GM11168 (cell line): Measurements from ENCODE around the gene FUT2.

ENCODE experiments used
- in situ Hi-C: fragments of 300-500 bp; cut with MboI; formaldehyde crosslinking; loops from one replicate; pipeline ENCODE4 v1.12.0; 2022; ENCODE audit warnings: low sequenced_read_pairs; ENCODE audit not compliant: unreplicated experiment

Gene FUT2

DNA sequence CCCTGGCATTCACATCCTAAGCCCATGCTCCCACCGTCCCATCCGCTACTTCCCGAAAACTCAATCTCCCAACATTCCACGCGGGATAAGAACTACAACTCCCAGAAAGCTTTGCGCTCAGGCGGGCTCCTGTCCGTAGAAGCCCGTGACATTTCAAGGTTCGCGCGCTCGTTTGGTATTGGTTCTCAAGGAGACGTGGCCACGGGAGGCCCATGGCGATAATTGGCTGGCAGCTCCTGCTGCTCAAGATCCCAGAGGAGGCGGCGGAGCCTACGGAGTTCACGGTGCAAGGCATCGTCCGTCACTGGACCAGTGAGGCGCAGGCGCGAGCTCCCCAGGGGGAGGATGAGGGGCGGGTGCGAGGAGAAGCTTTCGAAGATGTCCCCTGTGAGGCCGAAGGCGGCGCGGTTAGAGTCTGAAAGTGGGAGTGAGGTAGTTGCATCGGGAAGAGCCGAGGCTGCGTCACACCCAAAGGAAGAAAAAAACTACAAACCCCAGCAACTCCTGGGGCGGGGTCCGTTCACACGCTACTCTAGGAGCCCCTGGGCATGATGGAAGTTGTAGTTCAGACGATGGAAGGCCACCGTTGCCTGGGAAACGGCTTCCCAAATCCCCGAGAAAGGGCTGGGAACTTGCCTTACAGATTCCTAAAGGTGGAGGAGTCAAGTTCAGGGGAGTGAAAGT, 25.0 kb downstream of the FUT2 start:
- in situ Hi-C loops = no loop called here

DNA sequence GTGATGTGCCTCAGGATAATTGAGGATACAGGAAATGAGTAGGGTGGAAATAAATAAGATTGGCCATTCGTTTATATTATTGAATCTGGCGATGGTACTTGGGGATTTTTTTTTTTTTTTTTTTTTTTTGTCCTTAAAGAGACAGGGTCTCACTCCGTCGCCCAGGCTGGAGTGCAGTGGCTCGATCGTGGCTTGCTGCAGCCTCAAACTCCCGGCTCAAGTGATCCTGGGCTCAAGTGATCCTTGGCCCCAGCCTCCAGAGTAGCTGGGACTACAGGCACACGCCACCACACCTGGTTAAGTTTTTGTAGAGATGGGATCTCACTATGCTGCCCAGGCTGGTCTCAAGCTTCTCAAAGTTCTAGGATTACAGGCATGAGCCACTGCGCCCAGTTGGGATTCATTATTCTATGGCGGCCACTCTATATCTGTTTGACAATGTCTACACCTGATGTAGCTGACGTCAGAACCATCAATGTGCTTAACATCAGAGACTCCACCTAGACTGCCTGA, 26.5 kb downstream of the FUT2 start:
- in situ Hi-C loops = no loop called here

DNA sequence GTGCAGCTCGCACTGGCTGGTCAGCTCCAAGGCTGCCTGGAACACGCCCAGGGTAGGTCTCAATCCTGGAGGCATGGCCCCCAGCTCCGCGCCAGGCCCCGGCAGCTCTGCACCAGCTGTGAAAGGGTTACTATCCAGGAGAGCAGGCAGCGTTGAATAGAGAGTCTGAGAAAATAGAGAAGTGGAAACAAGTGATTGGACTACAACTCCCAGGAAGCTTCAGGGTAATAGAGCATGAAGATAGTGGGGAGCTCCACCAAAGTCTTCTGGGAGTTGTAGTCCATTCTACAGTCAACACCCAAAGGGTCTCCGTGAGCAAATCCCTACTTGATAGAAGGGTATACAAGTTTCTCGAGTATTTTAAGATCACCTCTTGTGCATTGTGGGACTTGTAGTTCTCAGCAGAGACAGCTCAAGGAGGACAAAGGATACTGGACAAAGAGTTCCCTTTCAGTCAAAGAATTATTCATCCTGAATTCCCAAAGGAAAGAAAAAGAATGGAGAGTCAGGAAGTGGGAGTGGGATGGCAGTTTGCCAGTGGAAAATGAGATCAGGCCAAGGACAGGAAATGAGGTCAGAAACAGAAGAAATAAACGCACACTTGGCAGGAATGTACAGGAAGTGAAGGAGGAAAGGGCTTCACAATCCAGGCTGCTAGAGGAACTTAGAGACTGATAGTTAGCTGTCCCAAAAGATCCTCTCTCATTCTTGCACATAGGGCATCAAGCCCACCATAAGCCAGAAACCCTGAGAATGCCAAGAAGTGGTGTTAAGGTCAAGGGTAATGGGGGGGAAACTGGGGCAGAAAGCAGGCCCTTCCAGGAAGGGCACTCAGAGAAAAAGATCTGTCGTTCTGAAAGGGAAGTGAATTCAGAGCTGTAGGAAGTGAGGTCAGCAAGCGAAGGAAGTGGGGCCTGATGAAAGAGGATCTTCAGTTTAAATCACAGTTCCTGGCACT, 29.3 kb downstream of the FUT2 start:
- in situ Hi-C loops = no loop called here

DNA sequence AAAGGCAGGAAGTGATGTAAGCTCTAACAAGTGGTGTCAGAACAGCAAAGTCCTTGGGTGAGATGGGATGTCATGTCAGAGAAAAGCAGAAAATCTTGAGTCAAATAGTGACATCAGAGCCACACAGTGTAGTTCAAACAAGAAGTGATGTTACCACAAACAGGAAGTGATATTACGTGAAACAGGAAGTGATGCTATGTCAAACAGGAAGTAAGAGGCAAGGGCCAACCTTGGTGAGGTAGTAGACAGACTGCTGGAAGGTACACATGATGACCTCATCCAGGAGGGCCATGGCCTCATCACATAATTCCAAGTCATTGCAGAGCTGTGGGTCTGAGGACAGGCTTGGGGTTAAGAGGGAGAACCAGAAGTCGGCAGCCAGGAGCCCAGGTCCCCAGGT, 30.8 kb downstream of the FUT2 start:
- in situ Hi-C loops = no loop called here

DNA sequence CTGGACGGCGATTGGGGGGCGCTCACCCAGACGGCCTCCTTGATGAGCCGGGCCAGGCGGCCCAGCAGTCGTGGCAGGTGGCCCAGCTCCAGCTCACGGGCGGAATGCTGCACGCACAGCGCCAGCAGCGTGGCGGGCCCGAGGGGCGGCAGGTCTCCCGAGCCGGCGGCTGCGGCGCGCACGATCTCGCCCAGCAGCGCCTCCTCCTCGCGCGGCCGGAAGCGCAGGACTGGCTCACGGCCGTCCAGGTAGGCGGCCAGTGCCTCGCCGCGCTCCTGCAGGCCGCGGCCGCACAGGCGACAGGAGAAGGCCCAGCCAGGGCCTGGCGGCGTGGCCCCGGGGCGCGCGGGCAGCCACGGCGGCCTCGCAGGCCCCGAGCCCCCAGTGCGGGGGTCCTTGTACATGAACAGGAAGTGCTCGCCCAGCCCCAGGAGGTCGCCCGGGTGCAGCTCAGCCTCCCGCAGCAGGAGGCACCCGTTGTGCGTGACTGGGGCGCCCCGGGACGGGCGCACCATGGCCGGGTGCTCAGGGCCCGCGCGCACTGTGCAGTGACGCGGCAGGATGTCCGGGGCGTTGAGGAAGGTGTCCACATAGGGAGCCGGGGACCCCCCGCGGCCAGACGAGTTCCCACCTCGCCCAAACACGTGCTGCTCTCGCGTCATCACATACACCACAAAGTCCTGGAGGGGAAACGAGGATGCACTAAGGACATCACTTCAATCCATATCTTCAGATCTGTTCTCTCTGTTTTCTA, 33.3 kb downstream of the FUT2 start:
- in situ Hi-C loops = no loop called here

DNA sequence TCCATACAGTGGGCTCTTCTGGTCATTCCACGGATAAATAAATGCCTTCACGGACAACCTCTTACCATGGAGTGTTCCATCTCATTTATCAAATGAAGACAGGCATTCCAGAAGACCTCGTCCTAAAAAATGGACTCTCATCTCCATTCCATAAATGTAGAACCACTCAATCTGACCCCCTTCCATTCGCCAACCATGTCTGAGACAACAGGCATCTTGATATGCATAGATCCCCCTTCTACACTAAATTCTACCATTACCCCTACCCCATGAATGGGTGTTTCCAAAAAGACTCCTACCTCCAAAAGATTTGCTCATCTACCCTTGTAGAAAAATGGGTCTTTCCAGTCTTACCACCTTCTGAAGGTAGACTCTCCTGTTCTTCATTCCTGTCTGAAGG, 35.7 kb downstream of the FUT2 start:
- in situ Hi-C loops = no loop called here

DNA sequence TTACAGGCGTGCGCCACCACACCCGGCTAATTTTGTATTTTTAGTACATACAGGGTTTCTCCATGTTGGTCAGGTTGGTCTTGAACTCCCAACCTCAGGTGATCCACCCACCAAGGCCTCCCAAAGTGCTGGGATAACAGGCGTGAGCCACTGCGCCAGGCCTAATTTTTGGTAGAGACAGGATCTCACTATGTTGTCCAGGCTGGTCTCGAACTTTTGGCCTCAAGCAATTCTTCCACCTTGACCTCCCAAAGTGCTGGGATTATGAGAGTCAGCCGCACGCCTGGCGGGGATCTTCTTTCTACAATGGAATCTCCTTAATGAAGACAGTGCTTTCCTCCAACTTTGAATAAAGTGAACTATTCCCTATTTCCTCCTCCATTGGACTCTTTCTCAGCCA, 38.9 kb downstream of the FUT2 start:
- in situ Hi-C loops = no loop called here

DNA sequence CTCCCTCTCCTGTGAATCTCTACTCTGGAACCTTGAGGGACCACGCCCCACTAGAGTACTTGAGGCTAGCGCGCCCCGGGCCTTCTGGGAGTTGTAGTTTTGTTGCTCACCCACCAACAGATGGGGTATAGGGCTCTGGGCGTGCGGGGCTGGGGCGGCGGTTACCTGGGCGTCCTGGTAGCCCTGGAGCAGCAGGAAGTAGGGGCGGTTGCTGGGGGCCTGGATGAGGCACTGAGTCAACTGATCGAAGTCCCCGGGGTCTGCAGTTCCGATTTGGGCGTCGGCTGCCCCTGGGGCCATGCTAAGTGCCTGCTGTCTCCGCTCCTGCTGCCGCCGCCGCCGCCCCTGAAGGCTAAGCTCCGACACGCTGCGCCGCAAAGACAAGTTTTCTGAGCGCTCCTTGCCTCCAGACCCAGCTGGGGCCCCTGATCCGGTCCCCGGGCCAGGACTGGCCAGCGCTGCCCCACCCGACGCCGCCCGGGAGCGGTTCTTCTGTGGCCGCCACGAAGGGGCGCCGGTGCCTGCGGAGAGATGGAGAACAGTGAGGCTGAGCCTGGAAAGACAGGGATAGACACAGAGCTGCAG, 39.4 kb downstream of the FUT2 start:
- in situ Hi-C loops = no loop called here

DNA sequence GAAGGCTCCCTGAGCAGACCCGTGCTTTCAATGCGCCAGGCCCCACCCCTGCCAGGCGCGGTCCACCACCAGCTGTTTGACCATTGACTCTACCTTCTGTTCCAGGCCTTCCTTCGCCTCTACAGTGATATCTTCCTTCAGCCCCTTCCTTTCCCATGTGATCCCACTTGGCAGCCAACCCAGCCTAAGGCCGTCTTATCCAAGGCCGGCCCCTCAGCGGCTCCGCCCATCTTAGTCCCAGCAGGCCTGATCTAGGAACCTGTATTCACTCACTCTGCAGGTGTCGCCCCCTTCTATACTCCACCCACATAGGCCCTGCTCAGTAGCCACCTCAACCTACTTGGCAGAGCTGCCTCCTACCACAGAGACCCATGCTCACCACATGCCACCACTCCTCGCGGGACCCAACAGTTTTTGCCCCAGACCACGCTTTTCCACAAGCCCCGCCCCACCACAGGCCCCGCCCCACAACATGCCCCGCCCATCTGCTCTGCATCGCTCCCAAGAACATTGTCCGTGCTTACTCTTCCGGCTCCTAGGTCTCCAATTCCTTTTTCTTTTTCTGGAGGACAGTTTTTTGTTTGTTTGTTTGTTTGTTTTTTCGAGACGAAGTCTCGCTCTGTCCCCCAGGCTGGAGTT, 41.7 kb downstream of the FUT2 start:
- in situ Hi-C loops = no loop called here

DNA sequence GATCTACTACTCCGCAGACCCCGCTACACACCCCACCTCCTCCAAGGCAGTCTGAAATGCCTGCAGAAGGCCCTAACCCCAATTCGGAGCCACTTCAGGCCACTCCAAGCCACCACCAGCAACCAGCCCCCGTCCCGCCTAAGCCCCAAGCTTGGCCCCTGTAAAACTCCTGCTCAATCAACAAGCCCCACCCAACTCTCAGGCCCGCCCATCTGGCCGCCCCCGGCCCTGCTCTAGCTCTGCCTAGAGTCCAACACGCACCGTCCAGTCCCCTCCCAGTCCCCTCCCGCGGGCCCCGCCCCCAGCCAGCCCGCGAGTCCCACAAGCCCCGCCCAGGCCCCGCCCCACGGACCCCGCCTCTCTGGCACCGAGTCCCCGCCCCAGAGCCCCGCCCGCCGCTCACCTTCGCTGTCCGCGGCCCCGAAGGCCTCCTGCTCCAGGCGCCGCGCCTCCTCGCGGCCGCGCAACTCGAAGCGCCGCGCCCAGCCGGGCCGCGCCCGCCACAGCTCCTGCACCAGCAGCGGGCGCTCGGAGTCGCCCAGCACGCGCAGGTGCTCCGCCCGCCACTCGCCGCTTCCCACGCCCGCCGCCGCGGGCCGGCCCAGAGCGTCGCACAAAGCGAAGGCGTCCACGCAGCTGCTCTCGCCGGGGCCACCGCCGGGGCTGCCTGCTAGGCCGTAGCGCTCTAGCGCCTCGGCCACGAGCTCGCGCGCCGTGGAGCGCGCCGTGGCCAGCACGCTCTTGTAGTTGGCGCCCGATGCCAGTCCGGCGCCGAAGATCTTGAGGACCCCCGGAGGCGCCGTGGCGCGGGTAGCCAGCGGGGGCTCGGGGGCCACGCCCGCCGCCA, 43.0 kb downstream of the FUT2 start:
- in situ Hi-C loops = no loop called here

DNA sequence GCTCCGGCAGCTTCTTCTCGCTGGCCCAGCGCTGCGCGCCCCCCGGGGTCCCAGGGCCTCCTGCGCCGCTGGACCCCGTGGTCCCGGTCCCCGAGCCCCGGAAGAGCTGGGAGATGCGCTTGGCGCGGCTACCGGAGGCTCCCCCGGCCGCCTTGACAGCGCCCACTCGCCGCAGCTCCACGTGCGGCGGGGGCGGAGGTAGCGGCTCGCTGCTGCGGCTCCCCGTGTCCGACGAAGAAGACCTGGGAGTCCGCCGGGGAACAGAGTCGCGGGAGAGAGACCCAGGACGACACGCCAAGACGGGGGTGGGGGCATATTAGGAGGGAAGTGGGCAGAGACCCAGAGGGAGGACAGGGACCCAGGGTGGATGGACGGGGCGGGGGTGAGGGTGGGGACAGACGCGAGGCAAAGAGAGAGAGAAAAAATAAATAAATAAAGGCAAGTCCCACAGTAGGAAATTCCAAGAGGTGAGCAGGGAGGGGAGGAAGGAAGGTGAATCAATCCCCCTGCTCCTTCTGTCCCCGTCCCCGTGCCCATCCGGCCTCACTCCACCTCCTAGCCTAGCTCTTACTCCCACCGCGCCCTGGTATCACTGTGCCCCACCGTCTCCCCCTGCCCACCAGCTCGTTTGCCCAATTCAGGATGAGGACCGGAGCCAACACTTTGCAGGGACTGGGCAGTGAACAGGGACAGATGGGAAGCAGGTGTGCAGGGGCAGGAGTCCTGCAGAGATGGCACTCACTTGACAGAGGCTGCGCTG, 43.8 kb downstream of the FUT2 start:
- in situ Hi-C loops = no loop called here

DNA sequence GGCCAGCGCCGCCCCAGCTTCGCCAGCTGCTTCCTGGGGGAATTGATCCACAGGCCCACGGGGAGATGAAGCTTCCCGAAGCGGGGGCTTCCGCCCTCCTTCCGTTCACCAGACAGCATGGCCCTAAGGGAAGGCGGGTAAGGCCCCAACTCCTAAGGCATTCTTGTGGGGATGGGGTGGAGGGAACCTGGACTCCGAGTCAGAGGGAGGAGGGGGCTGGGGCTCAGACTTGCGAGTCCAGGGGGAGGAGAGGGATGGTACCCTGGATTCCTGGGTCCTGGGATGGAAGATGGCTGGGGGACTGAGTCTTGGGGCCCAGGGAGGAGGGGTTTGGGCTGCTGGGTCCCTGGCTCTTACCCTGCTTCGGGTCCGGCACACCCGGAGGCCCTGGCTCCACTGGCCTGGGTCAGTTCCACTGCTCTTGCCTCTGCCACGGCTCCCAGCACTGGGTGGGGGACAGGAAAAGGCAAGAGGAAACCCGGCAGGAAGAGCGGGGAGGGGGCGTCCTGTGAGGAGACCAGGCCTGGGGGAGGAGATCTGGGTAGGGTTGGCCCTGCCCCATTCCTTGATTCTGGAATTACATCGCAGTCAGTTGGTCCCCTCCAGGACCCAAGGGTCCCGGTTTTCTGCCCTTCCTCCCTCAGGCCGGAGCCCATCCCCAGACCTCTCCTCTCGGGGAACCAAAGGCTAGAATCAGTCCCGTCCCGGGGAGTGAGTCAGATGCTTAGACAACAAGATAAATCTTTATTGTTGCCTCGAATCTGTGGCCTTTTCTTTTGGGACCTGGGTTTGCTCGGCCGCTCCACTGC, 44.6 kb downstream of the FUT2 start, which contains the start of gene RASIP1:
Gene RASIP1, minus strand, starts transcription at position 447 of the 809 bp plus-strand sequence. Its CDS starts 328 bp downstream, at position 119.
- in situ Hi-C loops = no loop called here

DNA sequence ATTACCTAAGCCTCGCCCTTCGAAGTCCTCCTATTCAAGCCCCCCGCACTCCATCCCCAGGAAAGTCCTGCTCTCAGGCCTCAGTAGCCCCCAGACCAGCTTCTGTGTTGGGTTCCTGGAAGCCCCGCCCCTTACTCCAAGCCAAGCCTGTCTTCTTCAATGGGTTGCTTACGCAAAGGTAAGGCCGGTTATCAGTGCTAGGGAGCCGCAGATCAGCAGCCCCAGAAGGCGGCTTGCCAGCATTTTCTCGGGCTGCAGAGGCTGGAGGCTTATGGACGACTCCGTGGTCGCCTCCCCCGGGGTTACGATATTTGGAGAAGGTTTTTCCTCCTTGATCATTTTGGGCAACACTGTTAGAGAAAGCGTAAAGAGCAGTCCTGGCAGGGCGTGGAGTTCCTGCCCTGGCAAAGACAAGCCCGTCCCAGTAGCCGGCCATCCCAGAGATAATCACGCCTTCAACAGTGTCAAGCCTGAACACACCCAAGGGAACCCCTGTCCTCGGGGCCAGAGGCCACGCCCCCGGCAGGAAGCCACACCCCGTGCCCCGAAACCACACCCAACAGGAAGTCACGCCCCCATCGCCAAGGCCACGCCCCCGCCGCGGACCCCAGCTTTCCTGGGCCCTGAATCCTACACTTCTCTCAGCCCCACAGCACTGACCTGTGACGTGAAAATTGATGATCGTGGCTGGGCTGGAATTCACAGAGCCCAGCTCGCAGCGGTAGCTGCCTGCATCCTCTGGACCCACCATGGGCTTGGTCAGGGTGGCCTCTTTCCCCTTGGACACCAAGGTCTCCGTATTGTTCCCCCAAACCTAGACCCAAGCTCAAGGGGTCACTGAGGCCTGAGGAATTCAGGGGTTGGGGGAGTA, 45.6 kb downstream of the FUT2 start:
- in situ Hi-C loops = no loop called here

DNA sequence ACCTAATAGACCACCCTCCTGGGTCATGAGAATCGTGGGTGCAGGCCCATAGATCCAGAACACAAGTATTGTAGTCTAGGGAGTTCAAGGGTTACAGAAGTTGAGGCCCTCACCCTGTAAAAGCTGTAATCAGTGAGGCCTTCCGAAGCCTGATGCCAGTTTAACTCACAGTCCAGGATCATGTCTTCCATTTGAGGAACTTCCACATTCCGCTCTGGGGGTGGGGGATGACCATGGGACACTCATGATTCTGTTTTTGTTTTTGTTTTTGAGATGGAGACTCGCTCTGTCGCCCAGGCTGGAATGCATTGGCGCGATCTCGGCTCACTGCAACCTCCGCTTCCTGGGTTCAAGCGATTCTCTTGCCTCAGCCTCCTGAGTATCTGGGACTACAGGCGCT, 46.3 kb downstream of the FUT2 start:
- in situ Hi-C loops = no loop called here

DNA sequence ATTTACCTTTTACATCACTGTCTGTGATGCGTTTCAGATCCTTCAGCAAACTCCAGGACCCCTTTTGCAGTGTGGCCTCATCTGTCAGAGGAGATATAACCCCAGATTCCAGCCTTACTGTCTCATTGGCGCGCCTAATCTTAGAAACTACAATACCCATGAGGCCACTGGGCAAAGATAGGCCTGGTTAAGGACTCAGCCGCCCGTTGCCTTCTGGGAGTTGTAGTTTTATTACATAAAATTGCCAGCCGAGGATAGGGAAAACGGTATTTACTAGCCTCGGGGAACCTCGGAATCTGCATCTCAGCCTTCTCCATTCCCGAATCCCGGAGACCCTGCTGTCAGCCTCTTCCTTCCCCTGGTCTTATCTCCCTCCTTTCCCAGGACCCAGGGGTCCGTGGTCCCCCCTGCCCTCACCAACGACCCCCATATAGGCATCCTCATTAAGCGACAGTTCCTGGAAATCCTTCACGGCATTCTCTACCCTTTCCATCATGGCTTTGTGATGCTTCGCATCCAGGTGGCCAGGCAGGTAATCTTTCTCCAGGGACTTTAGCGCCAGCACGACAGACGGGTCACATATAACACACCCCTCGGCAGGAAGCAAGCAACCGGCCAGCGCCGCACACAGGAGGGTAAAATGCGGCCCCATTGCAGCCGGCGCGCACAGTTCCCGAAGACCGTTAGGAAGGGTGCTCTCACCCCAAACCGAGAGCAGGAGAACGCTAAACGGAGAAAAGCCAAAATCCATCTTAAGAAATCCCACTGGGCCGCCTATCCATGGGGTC, 49.6 kb downstream of the FUT2 start:
- in situ Hi-C loops = no loop called here

DNA sequence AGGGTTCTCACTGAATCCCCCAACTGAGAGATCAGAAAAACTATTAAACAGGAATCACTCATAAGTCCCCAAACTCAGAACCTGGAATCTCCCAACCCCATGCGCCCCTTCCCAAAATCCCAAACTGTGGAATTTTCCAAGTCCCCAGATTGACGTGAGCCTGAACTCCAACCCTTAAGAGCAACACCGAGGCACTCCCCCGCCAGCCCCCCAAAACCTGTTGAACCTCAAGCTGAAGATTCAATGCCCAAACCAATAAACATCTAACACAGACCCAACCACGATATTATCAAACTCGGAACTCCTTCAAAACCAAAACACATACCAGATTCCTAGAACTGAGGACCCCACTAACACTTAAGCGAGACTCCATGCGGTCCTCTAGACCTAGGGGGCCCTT, 50.3 kb downstream of the FUT2 start:
- in situ Hi-C loops = no loop called here
